Natural killer cell (primary cell): ENCODE data around the gene CYB5R3. TPM values are rescaled to one million over a fixed set of nuclear protein-coding genes. Genes with fewer than 3 reads are reported as not detected.
"Not testable (repeated sequence)": the region's sequence is repeated elsewhere in the genome, so short reads cannot be mapped to it uniquely, and the experiment has no call there.

ENCODE experiments used
- ATAC-seq, 3 donors: fragments of 150-1000 bp in 2 of 3; fragments of 200-7000 bp in 1 of 3; cut with Tn5 transposase; 1 replicate in 1 of 3; 2 replicates in 2 of 3; pipeline ENCODE4 v1.10.0; 2021; ENCODE audit warnings: mild to moderate bottlenecking in 2 of 3, moderate library complexity in 2 of 3
- DNase-seq, 2 donors: peaks; one replicate each; pipeline versions ENCODE4 v3.0.0 to v3.0.0-alpha.2; 2013 to 2021; ENCODE audit warnings: mixed read lengths in 1 of 2
- H3K27ac ChIP-seq: one replicate; pipeline ENCODE4 v1.5.1; 2013; ENCODE audit warnings: mild to moderate bottlenecking, low read length
- H3K27me3 ChIP-seq: one replicate; pipeline ENCODE4 v1.6.1; 2013; ENCODE audit warnings: low read length; ENCODE audit not compliant: control insufficient read depth, insufficient read depth
- H3K36me3 ChIP-seq: one replicate; pipeline ENCODE4 v1.6.1; 2013; ENCODE audit warnings: low read length; ENCODE audit not compliant: control insufficient read depth, insufficient read depth
- H3K4me1 ChIP-seq: one replicate; pipeline ENCODE4 v1.6.1; 2013; ENCODE audit warnings: low read length; ENCODE audit not compliant: control insufficient read depth, insufficient read depth
- H3K4me3 ChIP-seq: one replicate; pipeline ENCODE4 v1.5.1; 2013; ENCODE audit warnings: low read length
- H3K9me3 ChIP-seq: one replicate; pipeline ENCODE4 v1.6.1; 2013; ENCODE audit warnings: low read length; ENCODE audit not compliant: control insufficient read depth, insufficient read depth
- H3K27ac Mint-ChIP-seq, 2 donors: one replicate each; pipeline ENCODE4 v1.8.0; 2022; ENCODE audit warnings: mild to moderate bottlenecking in 2 of 2, mixed read lengths in 2 of 2, moderate library complexity in 1 of 2
- H3K27me3 Mint-ChIP-seq, 2 donors: one replicate each; pipeline ENCODE4 v1.8.0; 2022; ENCODE audit warnings: low read depth in 2 of 2, mixed read lengths in 2 of 2
- H3K36me3 Mint-ChIP-seq: one replicate; pipeline ENCODE4 v1.8.0; 2022; ENCODE audit warnings: mixed read lengths
- H3K4me1 Mint-ChIP-seq, 2 donors: one replicate each; pipeline ENCODE4 v1.8.0; 2022; ENCODE audit warnings: mixed read lengths in 2 of 2
- H3K4me3 Mint-ChIP-seq: one replicate; pipeline ENCODE4 v1.8.0; 2022; ENCODE audit warnings: mild to moderate bottlenecking, moderate library complexity, mixed read lengths
- H3K9me3 Mint-ChIP-seq, 2 donors: one replicate each; pipeline ENCODE4 v1.8.0; 2022; ENCODE audit warnings: mixed read lengths in 2 of 2
- CTCF ChIP-seq: fragments of 200-600 bp; IDR thresholded peaks from one replicate; pipeline ENCODE4 v1.8.0; 2022; ENCODE audit warnings: antibody characterized with exemption
- WGBS: methylation state at CpG from one replicate; pipeline ENCODE4 v1.1.7; 2013; ENCODE audit warnings: missing lambda C conversion rate; ENCODE audit not compliant: insufficient coverage; 5-methylcytosine and 5-hydroxymethylcytosine counted together
- intact Hi-C: fragments of 100-400 bp; cut with micrococcal nuclease; formaldehyde crosslinking; loops from one replicate; pipeline ENCODE4 v1.14.2; 2022
- total RNA-seq, 4 donors: library from RNA; stranded (reverse); fragments of 120-200 nt in 1 of 4; gene quantifications; one replicate each; pipeline versions ENCODE4 v1.2.3 to v1.2.4, GENCODE V29; 2013 to 2022

CYB5R3 gene
- total RNA-seq, 3 donors from 2014 or later (not counting 1 experiment from before 2014, with no cell fraction given), result 55.7 to 72.6 (median 68.0) TPM

DNA sequence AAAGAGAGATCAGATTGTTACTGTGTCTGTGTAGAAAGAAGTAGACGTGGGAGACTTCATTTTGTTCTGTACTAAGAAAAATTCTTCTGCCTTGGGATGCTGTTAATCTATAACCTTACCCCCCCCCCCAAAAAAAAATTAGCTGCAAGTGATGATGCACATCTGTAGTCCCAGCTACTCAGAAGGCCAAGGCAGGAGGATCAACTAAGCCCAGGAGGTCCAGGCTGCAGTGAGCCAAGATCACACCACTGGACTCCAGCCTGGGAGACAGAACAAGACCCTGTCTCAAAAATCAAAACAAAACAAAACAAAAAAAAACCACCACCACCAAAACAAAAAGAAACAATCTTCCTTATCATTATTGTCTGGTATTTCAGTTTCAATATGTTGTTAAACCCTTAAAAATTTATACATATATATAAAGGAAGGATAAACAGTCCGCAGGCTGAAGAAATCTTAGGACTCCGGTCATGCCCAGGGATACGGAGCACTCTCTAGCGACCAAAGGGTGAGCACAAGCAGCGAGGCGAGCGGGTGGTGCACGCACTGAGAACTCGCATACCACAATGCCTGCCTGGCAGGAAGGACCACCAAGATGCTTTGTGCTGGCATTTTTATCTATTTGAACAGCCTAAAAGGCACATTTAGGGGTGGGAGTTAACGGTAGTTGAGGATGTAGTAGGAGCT is 40.9 kb downstream of the CYB5R3 start:
- WGBS, result 96% methylated on average over 11 of the region's 11 CpGs
- Mint-ChIP-seq H3K4me1 (peaks cover 16 to 44% of the 10 kb centered on the region in 2 donors), H3K27me3 (no peaks in the 10 kb centered on the region), H3K36me3 (no peaks in the 10 kb centered on the region), H3K4me3 (no peak overlapping the region), H3K27ac (no peak overlapping the region), H3K9me3 (no peaks in the 10 kb centered on the region)
- H3K4me1 ChIP-seq, result peaks cover 23% of the 10 kb centered on the region
- H3K9me3 ChIP-seq, result no peaks in the 10 kb centered on the region
- TF ChIP-seq CTCF, result no peak
- DNase-seq, result no peak
- peaks cover 23% of the 10 kb centered on the region for H3K36me3 ChIP-seq
- ATAC-seq, result no peak
- no peak overlapping the region for H3K27ac ChIP-seq
- no peaks in the 10 kb centered on the region for H3K27me3 ChIP-seq
- intact Hi-C loops, result no loop called here
- no peak overlapping the region for H3K4me3 ChIP-seq

DNA sequence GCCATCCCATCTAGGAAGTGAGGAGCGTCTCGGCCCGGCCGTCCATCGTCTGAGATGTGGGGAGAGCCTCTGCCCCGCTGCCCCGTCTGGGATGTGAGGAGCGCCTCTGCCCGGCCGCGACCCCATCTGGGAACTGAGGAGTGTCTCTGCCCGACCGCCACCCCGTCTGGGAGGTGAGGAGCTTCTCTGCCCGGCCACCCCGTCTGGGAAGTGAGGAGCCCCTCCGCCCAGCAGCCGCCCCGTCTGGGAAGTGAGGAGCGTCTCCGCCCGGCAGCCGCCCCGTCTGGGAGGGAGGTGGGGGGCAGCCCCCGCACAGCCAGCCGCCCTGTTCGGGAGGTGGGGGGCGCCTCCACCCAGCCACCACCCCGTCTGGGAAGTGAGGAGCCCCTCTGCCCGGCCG is 41.6 kb downstream of the CYB5R3 start:
- intact Hi-C loops, H3K9me3 ChIP-seq, H3K27me3 Mint-ChIP-seq, H3K4me3 ChIP-seq, H3K27ac ChIP-seq, H3K27me3 ChIP-seq, H3K9me3 Mint-ChIP-seq, ATAC-seq, DNase-seq, H3K4me3 Mint-ChIP-seq, H3K27ac Mint-ChIP-seq, H3K36me3 Mint-ChIP-seq: not testable (repeated sequence)
- peaks cover 17% of the 10 kb centered on the region for H3K4me1 ChIP-seq
- whole genome bisulfite sequencing, result 95% methylated on average over 31 of the region's 31 CpGs
- H3K4me1 Mint-ChIP-seq, result peaks cover 16 to 44% of the 10 kb centered on the region in 2 donors
- peaks cover 29% of the 10 kb centered on the region for H3K36me3 ChIP-seq

GRCh38 chr22:42604403-42604802 is 44.8 kb downstream of the CYB5R3 start:
- DNase-seq, result no peak
- no peak for ATAC-seq
- Mint-ChIP-seq H3K9me3 (no peaks in the 10 kb centered on the region), H3K27ac (peak overlapping the region in 1 of 2 donors; percentile 24), H3K4me3 (no peak overlapping the region), H3K27me3 (no peaks in the 10 kb centered on the region), H3K36me3 (no peaks in the 10 kb centered on the region), H3K4me1 (peaks cover 19 to 32% of the 10 kb centered on the region in 2 donors)
- TF ChIP-seq CTCF, result no peak
- no peaks in the 10 kb centered on the region for H3K4me1 ChIP-seq
- no peaks in the 10 kb centered on the region for H3K9me3 ChIP-seq
- H3K27ac ChIP-seq, result no peak overlapping the region
- H3K36me3 ChIP-seq, result peaks cover 44% of the 10 kb centered on the region
- 84% methylated on average over 3 of the region's 3 CpGs for WGBS
- intact Hi-C loops, result no loop called here
- no peaks in the 10 kb centered on the region for H3K27me3 ChIP-seq
- no peak overlapping the region for H3K4me3 ChIP-seq

GRCh38 chr22:42603427-42603826 is 45.8 kb downstream of the CYB5R3 start:
- Histone ChIP-seq H3K4me1 (no peaks in the 10 kb centered on the region), H3K9me3 (no peaks in the 10 kb centered on the region), H3K4me3 (no peak overlapping the region), H3K27me3 (no peaks in the 10 kb centered on the region), H3K27ac (no peak overlapping the region), H3K36me3 (peaks cover 46% of the 10 kb centered on the region)
- Mint-ChIP-seq H3K4me1 (peaks cover 19 to 30% of the 10 kb centered on the region in 2 donors), H3K36me3 (no peaks in the 10 kb centered on the region), H3K4me3 (no peak overlapping the region), H3K9me3 (no peaks in the 10 kb centered on the region), H3K27me3 (no peaks in the 10 kb centered on the region), H3K27ac (peak overlapping the region; percentile 4 to 14)
- intact Hi-C loops, result no loop called here
- no peak for ATAC-seq
- TF ChIP-seq CTCF, result no peak
- 100% methylated on average over 1 of the region's 2 CpGs for WGBS
- no peak for DNase-seq
